Mesenchymal stem cell (in vitro differentiated cells and primary cell): ENCODE measurements around the gene OR6P1.

Source experiments
- DNase-seq: peaks from one replicate; pipeline ENCODE4 v3.0.0-alpha.2; 2013
- H2AFZ ChIP-seq: one replicate; pipeline ENCODE4 v1.6.1; 2013; ENCODE audit warnings: low read depth, mild to moderate bottlenecking, control low read depth, inconsistent platforms, low read length, moderate library complexity
- H2AK5ac ChIP-seq: 2 replicates; pipeline ENCODE4 v1.6.1; 2013; ENCODE audit warnings: low read length, moderate library complexity, mild to moderate bottlenecking, inconsistent platforms; ENCODE audit not compliant: severe bottlenecking
- H2BK120ac ChIP-seq: one replicate; pipeline ENCODE4 v1.6.1; 2013; ENCODE audit warnings: low read depth, mild to moderate bottlenecking, inconsistent platforms, low read length, moderate library complexity
- H2BK12ac ChIP-seq, 2 experiments: one replicate each; pipeline ENCODE4 v1.6.1; 2013; ENCODE audit warnings: inconsistent platforms in 2 of 2, low read length in 2 of 2, mild to moderate bottlenecking in 2 of 2, moderate library complexity in 2 of 2, control low read depth in 1 of 2
- H2BK15ac ChIP-seq: one replicate; pipeline ENCODE4 v1.6.1; 2013; ENCODE audit warnings: mild to moderate bottlenecking, low read depth, inconsistent platforms; ENCODE audit not compliant: poor library complexity, severe bottlenecking
- H2BK5ac ChIP-seq: 2 replicates; pipeline ENCODE4 v1.6.1; 2013; ENCODE audit warnings: low read depth, mild to moderate bottlenecking, low read length, control low read depth, inconsistent platforms; ENCODE audit not compliant: poor library complexity, severe bottlenecking
- H3K14ac ChIP-seq, 2 experiments: one replicate each; pipeline ENCODE4 v1.6.1; 2013; ENCODE audit warnings: inconsistent platforms in 2 of 2, low read length in 2 of 2, control low read depth in 1 of 2, mild to moderate bottlenecking in 1 of 2, moderate library complexity in 1 of 2
- H3K18ac ChIP-seq, 2 experiments: one replicate each; pipeline ENCODE4 v1.6.1; 2013; ENCODE audit warnings: inconsistent platforms in 2 of 2, low read length in 2 of 2, control low read depth in 1 of 2, low read depth in 1 of 2, mild to moderate bottlenecking in 1 of 2
- H3K23ac ChIP-seq, 2 experiments: one replicate each; pipeline ENCODE4 v1.6.1; 2013; ENCODE audit warnings: inconsistent platforms in 2 of 2, low read length in 2 of 2, mild to moderate bottlenecking in 2 of 2, moderate library complexity in 2 of 2, control low read depth in 1 of 2
- H3K27ac ChIP-seq: 2 replicates; pipeline ENCODE4 v1.5.1; 2013; ENCODE audit warnings: mild to moderate bottlenecking, moderate library complexity, low read length, control low read depth, inconsistent platforms; ENCODE audit not compliant: poor library complexity, severe bottlenecking
- H3K27me3 ChIP-seq, 2 experiments: 2 replicates each; pipeline versions ENCODE4 v1.6.1 to v1.7.0; 2013; ENCODE audit warnings: low read length in 2 of 2, mild to moderate bottlenecking in 2 of 2, moderate library complexity in 2 of 2, control low read depth in 1 of 2, inconsistent platforms in 1 of 2; ENCODE audit not compliant: control insufficient read depth in 1 of 2, insufficient read depth in 1 of 2
- H3K36me3 ChIP-seq, 2 experiments: 2 replicates each; pipeline versions ENCODE4 v1.6.1 to v1.7.0; 2013; ENCODE audit warnings: low read length in 2 of 2, control low read depth in 1 of 2, inconsistent platforms in 1 of 2, low read depth in 1 of 2, mild to moderate bottlenecking in 1 of 2; ENCODE audit not compliant: insufficient read depth in 2 of 2, control insufficient read depth in 1 of 2
- H3K4ac ChIP-seq, 2 experiments: one replicate each; pipeline ENCODE4 v1.6.1; 2013; ENCODE audit warnings: inconsistent platforms in 2 of 2, low read length in 2 of 2, mild to moderate bottlenecking in 2 of 2, moderate library complexity in 2 of 2, control low read depth in 1 of 2, low read depth in 1 of 2
- H3K4me1 ChIP-seq: 2 replicates; pipeline ENCODE4 v1.6.1; 2013; ENCODE audit warnings: low read depth, low read length, control low read depth; ENCODE audit not compliant: control insufficient read depth, insufficient read depth
- H3K4me2 ChIP-seq: 2 replicates; pipeline ENCODE4 v1.6.1; 2013; ENCODE audit warnings: low read length, mild to moderate bottlenecking, inconsistent platforms; ENCODE audit not compliant: poor library complexity, severe bottlenecking
- H3K4me3 ChIP-seq, 2 experiments: 2 replicates each; pipeline versions ENCODE4 v1.5.1 to v1.7.0; 2013; ENCODE audit warnings: low read length in 2 of 2, mild to moderate bottlenecking in 2 of 2, control low read depth in 1 of 2, low read depth in 1 of 2; ENCODE audit not compliant: insufficient read depth in 1 of 2
- H3K79me1 ChIP-seq: replicated peaks from 2 replicates; pipeline ENCODE4 v1.6.1; 2013; ENCODE audit warnings: mild to moderate bottlenecking, control low read depth, low read length, inconsistent platforms; ENCODE audit not compliant: poor library complexity, severe bottlenecking
- H3K9ac ChIP-seq: 2 replicates; pipeline ENCODE4 v1.7.0; 2013; ENCODE audit warnings: mild to moderate bottlenecking, low read length, moderate library complexity
- H3K9me3 ChIP-seq: 2 replicates; pipeline ENCODE4 v1.7.0; 2013; ENCODE audit warnings: mild to moderate bottlenecking, low read length; ENCODE audit not compliant: control insufficient read depth
- H4K8ac ChIP-seq: one replicate; pipeline ENCODE4 v1.6.1; 2013; ENCODE audit warnings: inconsistent platforms, mild to moderate bottlenecking, low read length, moderate library complexity
- H4K91ac ChIP-seq: one replicate; pipeline ENCODE4 v1.6.1; 2013; ENCODE audit warnings: mild to moderate bottlenecking, low read length, inconsistent platforms
- WGBS: methylation state at CpG from one replicate; pipeline ENCODE4 v1.1.7; 2013; ENCODE audit warnings: mixed read lengths; 5-methylcytosine and 5-hydroxymethylcytosine counted together

Gene OR6P1

DNA sequence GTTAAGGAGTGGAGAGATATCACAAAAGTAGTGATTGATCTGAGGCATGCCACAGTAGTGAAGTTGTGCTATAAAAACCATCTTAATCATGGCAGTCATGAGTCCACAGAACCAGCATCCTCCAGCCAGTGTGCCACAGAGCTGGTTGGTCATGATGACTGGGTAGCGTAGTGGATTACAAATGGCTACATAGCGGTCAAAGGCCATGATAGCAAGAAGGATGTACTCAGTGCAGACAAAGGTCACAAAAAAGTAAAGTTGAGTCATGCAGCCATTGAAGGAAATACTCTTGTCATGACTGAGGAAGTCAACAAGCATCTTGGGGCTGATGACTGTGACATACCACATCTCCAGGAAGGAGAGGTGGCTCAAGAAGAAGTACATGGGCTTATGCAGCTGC is 22.8 kb downstream of the OR6P1 start:
- no peak overlapping the region for H3K23ac ChIP-seq
- no peak overlapping the region for H2AK5ac ChIP-seq
- H3K18ac ChIP-seq = no peak overlapping the region
- H2BK12ac ChIP-seq = no peak overlapping the region
- no peak overlapping the region for H3K14ac ChIP-seq
- H2AFZ ChIP-seq = no peak overlapping the region
- H4K8ac ChIP-seq = no peak overlapping the region
- no peak overlapping the region for H3K4me3 ChIP-seq
- H3K79me1 ChIP-seq = no peaks in the 10 kb centered on the region
- H3K4me2 ChIP-seq = no peak overlapping the region
- H3K9me3 ChIP-seq = no peaks in the 10 kb centered on the region
- 92% methylated on average over 2 of the region's 2 CpGs for WGBS
- H3K27ac ChIP-seq = no peak overlapping the region
- H2BK15ac ChIP-seq = no peak overlapping the region
- no peak for DNase-seq
- H3K27me3 ChIP-seq = no peaks in the 10 kb centered on the region
- H3K4ac ChIP-seq = no peak overlapping the region
- H2BK5ac ChIP-seq = no peak overlapping the region
- H3K36me3 ChIP-seq = no peaks in the 10 kb centered on the region
- no peak overlapping the region for H3K9ac ChIP-seq
- H2BK120ac ChIP-seq = no peak overlapping the region
- H4K91ac ChIP-seq = no peak overlapping the region
- no peaks in the 10 kb centered on the region for H3K4me1 ChIP-seq

DNA sequence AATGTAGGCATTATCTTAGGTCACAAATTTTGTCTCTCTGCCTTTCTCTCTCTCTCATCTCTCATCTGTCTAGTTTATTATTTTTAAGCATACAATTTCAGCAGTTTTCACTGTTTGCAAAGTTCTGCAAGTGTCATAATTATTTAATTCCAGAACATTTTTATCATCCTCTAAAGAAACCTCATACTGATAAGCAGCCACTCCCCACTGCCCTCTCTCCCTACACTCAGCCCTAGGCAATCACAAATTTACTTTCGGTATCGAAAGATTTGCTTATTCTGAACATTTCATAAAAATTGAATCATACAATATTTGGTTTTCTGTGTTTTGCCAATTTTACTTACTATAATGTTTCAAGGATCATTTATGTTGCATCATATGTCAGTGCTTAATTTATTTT is 32.8 kb downstream of the OR6P1 start:
- H2BK12ac ChIP-seq = no peak overlapping the region
- H2AFZ ChIP-seq = no peak overlapping the region
- no peak overlapping the region for H3K14ac ChIP-seq
- H2BK5ac ChIP-seq = no peak overlapping the region
- DNase-seq = no peak
- no peaks in the 10 kb centered on the region for H3K4me1 ChIP-seq
- H2AK5ac ChIP-seq = no peak overlapping the region
- WGBS = no CpG with 5 or more reads among the region's 2 CpGs
- H3K4ac ChIP-seq = no peak overlapping the region
- H3K9ac ChIP-seq = peak overlapping the region; percentile 49
- H3K18ac ChIP-seq = no peak overlapping the region
- no peaks in the 10 kb centered on the region for H3K36me3 ChIP-seq
- no peak overlapping the region for H4K8ac ChIP-seq
- no peak overlapping the region for H3K23ac ChIP-seq
- H3K27me3 ChIP-seq = no peaks in the 10 kb centered on the region
- H2BK120ac ChIP-seq = no peak overlapping the region
- no peak overlapping the region for H3K4me2 ChIP-seq
- H3K27ac ChIP-seq = no peak overlapping the region
- H3K4me3 ChIP-seq = peak overlapping the region in 1 of 2 experiments; percentile 66
- H4K91ac ChIP-seq = no peak overlapping the region
- H3K79me1 ChIP-seq = no peaks in the 10 kb centered on the region
- no peaks in the 10 kb centered on the region for H3K9me3 ChIP-seq
- no peak overlapping the region for H2BK15ac ChIP-seq

DNA sequence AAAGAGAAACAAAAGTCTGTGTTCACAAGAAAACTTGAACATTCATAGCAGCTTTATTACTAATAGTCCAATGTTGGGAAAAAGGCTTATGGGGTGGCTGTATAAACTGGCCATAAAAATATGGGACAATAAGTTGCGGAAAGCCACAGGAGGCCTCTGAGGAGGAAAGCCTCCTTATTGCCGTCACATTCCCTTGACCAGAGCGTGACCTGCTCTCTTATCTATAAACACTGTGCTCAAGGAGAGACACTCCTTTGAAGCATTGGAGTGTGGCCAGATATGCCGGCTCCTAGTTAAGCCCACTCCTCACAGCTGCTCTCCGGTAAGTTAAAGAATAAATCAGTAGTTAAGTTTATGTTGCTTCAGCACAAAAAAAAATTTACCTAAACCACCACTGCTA is 35.9 kb downstream of the OR6P1 start:
- Histone ChIP-seq H3K4me2 (no peak overlapping the region), H4K8ac (no peak overlapping the region), H3K9me3 (no peaks in the 10 kb centered on the region), H3K27me3 (no peaks in the 10 kb centered on the region), H2BK15ac (no peak overlapping the region), H2BK5ac (no peak overlapping the region), H3K27ac (no peak overlapping the region), H2BK120ac (no peak overlapping the region), H3K18ac (no peak overlapping the region), H3K4ac (no peak overlapping the region), H2BK12ac (no peak overlapping the region), H3K14ac (no peak overlapping the region), H3K9ac (no peak overlapping the region), H3K36me3 (no peaks in the 10 kb centered on the region), H3K79me1 (no peaks in the 10 kb centered on the region), H3K23ac (no peak overlapping the region), H4K91ac (no peak overlapping the region), H2AK5ac (no peak overlapping the region), H3K4me1 (no peaks in the 10 kb centered on the region), H3K4me3 (no peak overlapping the region), H2AFZ (no peak overlapping the region)
- DNase-seq = no peak
- WGBS = 43% methylated on average over 3 of the region's 5 CpGs

DNA sequence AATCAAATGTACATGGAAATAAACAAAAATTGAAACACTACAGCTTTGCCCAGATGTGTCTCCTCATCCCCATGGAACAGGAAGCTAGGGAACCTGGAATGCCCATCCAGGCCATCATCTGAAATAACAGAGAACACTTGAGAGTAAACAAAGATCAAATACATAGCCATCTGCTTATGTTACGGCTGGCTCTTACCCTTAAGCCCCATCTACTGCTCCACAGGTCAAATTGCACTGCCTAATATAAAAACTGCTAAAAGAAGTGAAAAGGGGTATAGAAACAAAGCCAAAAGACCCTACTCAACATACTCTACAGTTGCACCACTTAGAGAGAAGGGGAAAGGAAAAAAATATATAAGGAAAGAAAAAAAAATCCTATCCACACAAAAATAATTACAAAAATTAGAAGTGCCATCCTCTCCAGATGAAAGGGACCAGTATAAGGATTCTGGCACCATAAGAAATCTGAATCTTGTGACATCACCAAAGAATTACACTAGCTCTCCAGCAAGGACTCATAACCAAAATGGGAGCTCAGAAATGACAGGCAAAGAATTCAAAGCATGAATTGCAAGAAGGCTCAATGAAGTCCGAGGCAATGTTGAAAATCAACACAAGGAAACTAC is 43.1 kb downstream of the OR6P1 start:
- Histone ChIP-seq H3K36me3 (no peaks in the 10 kb centered on the region), H3K14ac (no peak overlapping the region), H3K9ac (no peak overlapping the region)

More for the DNA sequence above, 43.1 kb downstream of the OR6P1 start:
- Histone ChIP-seq H2AFZ (no peak overlapping the region), H3K27ac (no peak overlapping the region), H3K79me1 (no peaks in the 10 kb centered on the region), H3K4me1 (no peaks in the 10 kb centered on the region), H3K18ac (no peak overlapping the region), H4K91ac (no peak overlapping the region), H3K4me2 (no peak overlapping the region), H4K8ac (no peak overlapping the region), H2BK5ac (no peak overlapping the region), H2AK5ac (no peak overlapping the region), H2BK15ac (no peak overlapping the region), H2BK120ac (no peak overlapping the region), H3K4me3 (no peak overlapping the region), H3K4ac (no peak overlapping the region), H2BK12ac (no peak overlapping the region), H3K27me3 (no peaks in the 10 kb centered on the region), H3K9me3 (peaks cover 32% of the 10 kb centered on the region), H3K23ac (no peak overlapping the region)
- peak; percentile 38 for DNase-seq
- WGBS = no CpG with 5 or more reads among the region's 2 CpGs
